Measurements from ENCODE around the gene PSTPIP2.

DNA sequence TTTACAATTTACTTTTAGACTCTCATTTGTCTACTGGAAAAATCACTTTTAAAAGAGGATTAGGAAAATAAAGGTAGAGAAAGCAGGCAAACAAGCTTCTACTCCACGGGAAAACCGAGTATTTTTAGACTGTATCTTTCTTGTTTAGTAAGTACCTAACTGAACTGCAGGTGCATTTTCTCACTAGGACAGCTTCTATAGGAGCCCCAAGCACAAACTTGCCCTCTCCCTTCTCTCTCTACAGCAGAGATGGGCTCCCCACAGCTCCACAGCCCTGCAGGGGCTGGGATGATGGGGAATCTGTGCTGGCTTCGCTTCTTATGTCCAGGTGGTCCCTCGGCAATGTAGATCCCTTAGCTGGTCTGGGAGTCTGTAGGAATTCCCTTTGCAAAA is 16.2 kb downstream of the PSTPIP2 start:
- TF ChIP-seq NANOG (IDR thresholded peaks at IDR 0.05; ENCODE audit: insufficient read depth, low read depth, low read length, poor library complexity, severe bottlenecking) (no peak), RBBP5 (IDR thresholded peaks at IDR 0.05; ENCODE audit: borderline replicate concordance, low read depth, low read length) (no peak), TBP (IDR thresholded peaks at IDR 0.05; ENCODE audit: low read depth, low read length) (no peak), SP1 (IDR thresholded peaks at IDR 0.05; ENCODE audit: low read depth, low read length) (no peak), POLR2A (IDR thresholded peaks at IDR 0.05; ENCODE audit: control extremely low read depth in 1 of 2, low read depth in 2 of 2, low read length in 2 of 2) (no peak), POLR2AphosphoS5 (IDR thresholded peaks at IDR 0.05; ENCODE audit: low read depth, low read length) (no peak), JUN (IDR thresholded peaks at IDR 0.05; ENCODE audit: low read depth, low read length) (no peak), HDAC2 (IDR thresholded peaks at IDR 0.05; ENCODE audit: borderline replicate concordance in 1 of 2, low read depth in 2 of 2, low read length in 2 of 2) (no peak), SUZ12 (IDR thresholded peaks at IDR 0.05; ENCODE audit: low read length) (no peak)
- TF ChIP-seq, protein P1, sequence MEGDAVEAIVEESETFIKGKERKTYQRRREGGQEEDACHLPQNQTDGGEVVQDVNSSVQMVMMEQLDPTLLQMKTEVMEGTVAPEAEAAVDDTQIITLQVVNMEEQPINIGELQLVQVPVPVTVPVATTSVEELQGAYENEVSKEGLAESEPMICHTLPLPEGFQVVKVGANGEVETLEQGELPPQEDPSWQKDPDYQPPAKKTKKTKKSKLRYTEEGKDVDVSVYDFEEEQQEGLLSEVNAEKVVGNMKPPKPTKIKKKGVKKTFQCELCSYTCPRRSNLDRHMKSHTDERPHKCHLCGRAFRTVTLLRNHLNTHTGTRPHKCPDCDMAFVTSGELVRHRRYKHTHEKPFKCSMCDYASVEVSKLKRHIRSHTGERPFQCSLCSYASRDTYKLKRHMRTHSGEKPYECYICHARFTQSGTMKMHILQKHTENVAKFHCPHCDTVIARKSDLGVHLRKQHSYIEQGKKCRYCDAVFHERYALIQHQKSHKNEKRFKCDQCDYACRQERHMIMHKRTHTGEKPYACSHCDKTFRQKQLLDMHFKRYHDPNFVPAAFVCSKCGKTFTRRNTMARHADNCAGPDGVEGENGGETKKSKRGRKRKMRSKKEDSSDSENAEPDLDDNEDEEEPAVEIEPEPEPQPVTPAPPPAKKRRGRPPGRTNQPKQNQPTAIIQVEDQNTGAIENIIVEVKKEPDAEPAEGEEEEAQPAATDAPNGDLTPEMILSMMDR (IDR thresholded peaks at IDR 0.05; ENCODE audit: control extremely low read depth in 1 of 3, insufficient read depth in 1 of 3, low read depth in 1 of 3, low read length in 3 of 3), result no peak
- TF ChIP-seq, protein P2, sequence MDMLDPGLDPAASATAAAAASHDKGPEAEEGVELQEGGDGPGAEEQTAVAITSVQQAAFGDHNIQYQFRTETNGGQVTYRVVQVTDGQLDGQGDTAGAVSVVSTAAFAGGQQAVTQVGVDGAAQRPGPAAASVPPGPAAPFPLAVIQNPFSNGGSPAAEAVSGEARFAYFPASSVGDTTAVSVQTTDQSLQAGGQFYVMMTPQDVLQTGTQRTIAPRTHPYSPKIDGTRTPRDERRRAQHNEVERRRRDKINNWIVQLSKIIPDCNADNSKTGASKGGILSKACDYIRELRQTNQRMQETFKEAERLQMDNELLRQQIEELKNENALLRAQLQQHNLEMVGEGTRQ (IDR thresholded peaks at IDR 0.05; ENCODE audit: low read length), result no peak
- TF ChIP-seq, protein P3, sequence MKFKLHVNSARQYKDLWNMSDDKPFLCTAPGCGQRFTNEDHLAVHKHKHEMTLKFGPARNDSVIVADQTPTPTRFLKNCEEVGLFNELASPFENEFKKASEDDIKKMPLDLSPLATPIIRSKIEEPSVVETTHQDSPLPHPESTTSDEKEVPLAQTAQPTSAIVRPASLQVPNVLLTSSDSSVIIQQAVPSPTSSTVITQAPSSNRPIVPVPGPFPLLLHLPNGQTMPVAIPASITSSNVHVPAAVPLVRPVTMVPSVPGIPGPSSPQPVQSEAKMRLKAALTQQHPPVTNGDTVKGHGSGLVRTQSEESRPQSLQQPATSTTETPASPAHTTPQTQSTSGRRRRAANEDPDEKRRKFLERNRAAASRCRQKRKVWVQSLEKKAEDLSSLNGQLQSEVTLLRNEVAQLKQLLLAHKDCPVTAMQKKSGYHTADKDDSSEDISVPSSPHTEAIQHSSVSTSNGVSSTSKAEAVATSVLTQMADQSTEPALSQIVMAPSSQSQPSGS (IDR thresholded peaks at IDR 0.05; ENCODE audit: low read length), result no peak
- TF ChIP-seq, protein P4, sequence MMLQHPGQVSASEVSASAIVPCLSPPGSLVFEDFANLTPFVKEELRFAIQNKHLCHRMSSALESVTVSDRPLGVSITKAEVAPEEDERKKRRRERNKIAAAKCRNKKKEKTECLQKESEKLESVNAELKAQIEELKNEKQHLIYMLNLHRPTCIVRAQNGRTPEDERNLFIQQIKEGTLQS (IDR thresholded peaks at IDR 0.05; ENCODE audit: insufficient read depth, low read depth, low read length), result no peak
